GM21423 (cell line): Measurements from ENCODE around the gene IFIT5.
"Not testable (repeated sequence)": the region's sequence is repeated elsewhere in the genome, so short reads cannot be mapped to it uniquely, and the experiment has no call there.

ENCODE experiments used
- ATAC-seq: cut with Tn5 transposase; IDR thresholded peaks from one replicate; pipeline ENCODE4 v1.9.1; 2021; ENCODE audit warnings: mild to moderate bottlenecking, moderate library complexity; ENCODE audit not compliant: unreplicated experiment

Gene IFIT5

GRCh38 chr10:89414146-89414878, at the start of gene IFIT5:
TSS of gene IFIT5 (plus strand) at chr10:89414568. CDS start at chr10:89414799, 231 bp downstream.
- ATAC-seq = peak; percentile 72

GRCh38 chr10:89367529-89367928, 46.8 kb upstream of the IFIT5 start:
- ATAC-seq = peak; percentile 83

- ATAC-seq = no peak
These were observed 46.2 kb upstream of the IFIT5 start for GRCh38 chr10:89368129-89368528.

- ATAC-seq = no peak
These were observed 44.9 kb upstream of the IFIT5 start for GRCh38 chr10:89369156-89370105.

- no peak for ATAC-seq
These were observed 43.3 kb upstream of the IFIT5 start for GRCh38 chr10:89371079-89371478.

GRCh38 chr10:89371987-89372386, 42.4 kb upstream of the IFIT5 start:
- no peak for ATAC-seq

- ATAC-seq = no peak
These were observed 40.3 kb upstream of the IFIT5 start for GRCh38 chr10:89373916-89374711.

- ATAC-seq = no peak
These were observed 39.6 kb upstream of the IFIT5 start for GRCh38 chr10:89374713-89375141.

GRCh38 chr10:89377705-89378637, 36.4 kb upstream of the IFIT5 start, which contains the start of gene IFIT1B:
TSS of gene IFIT1B (plus strand) at chr10:89378056. CDS start at chr10:89378136, 80 bp downstream.
- no peak for ATAC-seq

GRCh38 chr10:89379103-89379502, 35.3 kb upstream of the IFIT5 start:
- no peak for ATAC-seq

GRCh38 chr10:89382757-89383156, 31.6 kb upstream of the IFIT5 start:
- ATAC-seq = no peak

GRCh38 chr10:89384474-89385340, 29.7 kb upstream of the IFIT5 start:
- no peak for ATAC-seq

GRCh38 chr10:89388806-89389205, 25.6 kb upstream of the IFIT5 start:
- ATAC-seq = no peak

GRCh38 chr10:89389254-89389653, 25.1 kb upstream of the IFIT5 start:
- no peak for ATAC-seq

- no peak for ATAC-seq
These were observed 23.7 kb upstream of the IFIT5 start for GRCh38 chr10:89390476-89391225.

GRCh38 chr10:89391226-89391576, 23.2 kb upstream of the IFIT5 start:
- not testable (repeated sequence) for ATAC-seq

- ATAC-seq = peak; percentile 80
These were observed 22.2 kb upstream of the IFIT5 start, which contains the start of gene IFIT1 for GRCh38 chr10:89391907-89392756. TSS of gene IFIT1 (plus strand) at chr10:89392623. CDS start at chr10:89392713, 90 bp downstream.
